ENCODE results near the gene GPHN.

GPHN gene

GRCh38 chr14:66619952-66620351 lies 112.0 kb downstream of the GPHN start:
- Histone ChIP-seq H3K36me3 (ENCODE audit: control insufficient read depth in 5 of 5, insufficient read depth in 5 of 5, low read length in 5 of 5) (no peaks in the 10 kb centered on the region), H3K4me3 (ENCODE audit: low read depth in 1 of 5, low read length in 5 of 5) (no peak overlapping the region), H3K27me3 (ENCODE audit: control insufficient read depth in 5 of 5, insufficient read depth in 4 of 5, low read length in 5 of 5) (no peaks in the 10 kb centered on the region), H3K9ac (ENCODE audit: low read length in 5 of 5) (no peak overlapping the region), H3K9me3 (ENCODE audit: control insufficient read depth in 5 of 5, low read length in 5 of 5) (peaks cover 4 to 16% (median 10%) of the 10 kb centered on the region in 5 donors), H3K27ac (ENCODE audit: low read depth, low read length) (no peak overlapping the region), H3K4me1 (ENCODE audit: control insufficient read depth in 5 of 5, insufficient read depth in 5 of 5, low read length in 5 of 5) (peaks cover 0 to 12% (median 5%) of the 10 kb centered on the region in 5 donors)

GRCh38 chr14:66623838-66624237 lies 115.9 kb downstream of the GPHN start:
- Histone ChIP-seq H3K9ac (ENCODE audit: low read length in 5 of 5) (no peak overlapping the region), H3K27ac (ENCODE audit: low read depth, low read length) (no peak overlapping the region), H3K4me1 (ENCODE audit: control insufficient read depth in 5 of 5, insufficient read depth in 5 of 5, low read length in 5 of 5) (peaks cover 0 to 12% (median 5%) of the 10 kb centered on the region in 5 donors), H3K4me3 (ENCODE audit: low read depth in 1 of 5, low read length in 5 of 5) (no peak overlapping the region), H3K36me3 (ENCODE audit: control insufficient read depth in 5 of 5, insufficient read depth in 5 of 5, low read length in 5 of 5) (no peaks in the 10 kb centered on the region), H3K27me3 (ENCODE audit: control insufficient read depth in 5 of 5, insufficient read depth in 4 of 5, low read length in 5 of 5) (no peaks in the 10 kb centered on the region), H3K9me3 (ENCODE audit: control insufficient read depth in 5 of 5, low read length in 5 of 5) (no peaks in the 10 kb centered on the region)

- H3K9ac ChIP-seq (ENCODE audit: low read length in 5 of 5): no peak overlapping the region
- no peak overlapping the region for H3K4me3 ChIP-seq (ENCODE audit: low read depth in 1 of 5, low read length in 5 of 5)
- no peak overlapping the region for H3K27ac ChIP-seq (ENCODE audit: low read depth, low read length)
- H3K9me3 ChIP-seq (ENCODE audit: control insufficient read depth in 5 of 5, low read length in 5 of 5): no peaks in the 10 kb centered on the region
- H3K36me3 ChIP-seq (ENCODE audit: control insufficient read depth in 5 of 5, insufficient read depth in 5 of 5, low read length in 5 of 5): no peaks in the 10 kb centered on the region
- H3K4me1 ChIP-seq (ENCODE audit: control insufficient read depth in 5 of 5, insufficient read depth in 5 of 5, low read length in 5 of 5): peaks cover 0 to 12% (median 5%) of the 10 kb centered on the region in 5 donors
- H3K27me3 ChIP-seq (ENCODE audit: control insufficient read depth in 5 of 5, insufficient read depth in 4 of 5, low read length in 5 of 5): no peaks in the 10 kb centered on the region
Measured at GRCh38 chr14:66624336-66624937, 116.5 kb downstream of the GPHN start.

GRCh38 chr14:66628636-66629035 lies 120.7 kb downstream of the GPHN start:
- H3K4me3 ChIP-seq (ENCODE audit: low read depth in 1 of 5, low read length in 5 of 5): no peak overlapping the region
- H3K27ac ChIP-seq (ENCODE audit: low read depth, low read length): no peak overlapping the region
- H3K36me3 ChIP-seq (ENCODE audit: control insufficient read depth in 5 of 5, insufficient read depth in 5 of 5, low read length in 5 of 5): no peaks in the 10 kb centered on the region

GRCh38 chr14:66629499-66629898 lies 121.6 kb downstream of the GPHN start:
- H3K9me3 ChIP-seq (ENCODE audit: control insufficient read depth in 5 of 5, low read length in 5 of 5): peaks cover 0 to 2% (median 0%) of the 10 kb centered on the region in 5 donors
- peaks cover 0 to 5% (median 2%) of the 10 kb centered on the region in 5 donors for H3K4me1 ChIP-seq (ENCODE audit: control insufficient read depth in 5 of 5, insufficient read depth in 5 of 5, low read length in 5 of 5)
- no peaks in the 10 kb centered on the region for H3K36me3 ChIP-seq (ENCODE audit: control insufficient read depth in 5 of 5, insufficient read depth in 5 of 5, low read length in 5 of 5)
- no peaks in the 10 kb centered on the region for H3K27me3 ChIP-seq (ENCODE audit: control insufficient read depth in 5 of 5, insufficient read depth in 4 of 5, low read length in 5 of 5)
- H3K4me3 ChIP-seq (ENCODE audit: low read depth in 1 of 5, low read length in 5 of 5): no peak overlapping the region
- H3K9ac ChIP-seq (ENCODE audit: low read length in 5 of 5): no peak overlapping the region
- H3K27ac ChIP-seq (ENCODE audit: low read depth, low read length): no peak overlapping the region

More at GRCh38 chr14:66628636-66629035, 120.7 kb downstream of the GPHN start:
- peaks cover 0 to 11% (median 5%) of the 10 kb centered on the region in 5 donors for H3K4me1 ChIP-seq (ENCODE audit: control insufficient read depth in 5 of 5, insufficient read depth in 5 of 5, low read length in 5 of 5)
- no peaks in the 10 kb centered on the region for H3K9me3 ChIP-seq (ENCODE audit: control insufficient read depth in 5 of 5, low read length in 5 of 5)
- H3K9ac ChIP-seq (ENCODE audit: low read length in 5 of 5): no peak overlapping the region
- no peaks in the 10 kb centered on the region for H3K27me3 ChIP-seq (ENCODE audit: control insufficient read depth in 5 of 5, insufficient read depth in 4 of 5, low read length in 5 of 5)

- H3K27me3 ChIP-seq (ENCODE audit: control insufficient read depth in 5 of 5, insufficient read depth in 4 of 5, low read length in 5 of 5): no peaks in the 10 kb centered on the region
- H3K27ac ChIP-seq (ENCODE audit: low read depth, low read length): no peak overlapping the region
- no peak overlapping the region for H3K9ac ChIP-seq (ENCODE audit: low read length in 5 of 5)
- peaks cover 0 to 2% (median 0%) of the 10 kb centered on the region in 5 donors for H3K9me3 ChIP-seq (ENCODE audit: control insufficient read depth in 5 of 5, low read length in 5 of 5)
- H3K4me1 ChIP-seq (ENCODE audit: control insufficient read depth in 5 of 5, insufficient read depth in 5 of 5, low read length in 5 of 5): no peaks in the 10 kb centered on the region
- H3K4me3 ChIP-seq (ENCODE audit: low read depth in 1 of 5, low read length in 5 of 5): no peak overlapping the region
- H3K36me3 ChIP-seq (ENCODE audit: control insufficient read depth in 5 of 5, insufficient read depth in 5 of 5, low read length in 5 of 5): no peaks in the 10 kb centered on the region
Measured at GRCh38 chr14:66634876-66635275, 126.9 kb downstream of the GPHN start.

GRCh38 chr14:66635435-66635834 lies 127.5 kb downstream of the GPHN start:
- Histone ChIP-seq H3K27me3 (ENCODE audit: control insufficient read depth in 5 of 5, insufficient read depth in 4 of 5, low read length in 5 of 5) (no peaks in the 10 kb centered on the region), H3K4me1 (ENCODE audit: control insufficient read depth in 5 of 5, insufficient read depth in 5 of 5, low read length in 5 of 5) (no peaks in the 10 kb centered on the region), H3K9me3 (ENCODE audit: control insufficient read depth in 5 of 5, low read length in 5 of 5) (peaks cover 0 to 2% (median 0%) of the 10 kb centered on the region in 5 donors), H3K9ac (ENCODE audit: low read length in 5 of 5) (no peak overlapping the region), H3K27ac (ENCODE audit: low read depth, low read length) (no peak overlapping the region), H3K36me3 (ENCODE audit: control insufficient read depth in 5 of 5, insufficient read depth in 5 of 5, low read length in 5 of 5) (no peaks in the 10 kb centered on the region), H3K4me3 (ENCODE audit: low read depth in 1 of 5, low read length in 5 of 5) (no peak overlapping the region)

- Histone ChIP-seq H3K4me1 (ENCODE audit: control insufficient read depth in 5 of 5, insufficient read depth in 5 of 5, low read length in 5 of 5) (no peaks in the 10 kb centered on the region), H3K4me3 (ENCODE audit: low read depth in 1 of 5, low read length in 5 of 5) (no peak overlapping the region), H3K36me3 (ENCODE audit: control insufficient read depth in 5 of 5, insufficient read depth in 5 of 5, low read length in 5 of 5) (no peaks in the 10 kb centered on the region), H3K27me3 (ENCODE audit: control insufficient read depth in 5 of 5, insufficient read depth in 4 of 5, low read length in 5 of 5) (no peaks in the 10 kb centered on the region), H3K9me3 (ENCODE audit: control insufficient read depth in 5 of 5, low read length in 5 of 5) (peaks cover 0 to 2% (median 0%) of the 10 kb centered on the region in 5 donors), H3K9ac (ENCODE audit: low read length in 5 of 5) (no peak overlapping the region), H3K27ac (ENCODE audit: low read depth, low read length) (no peak overlapping the region)
Measured at GRCh38 chr14:66636240-66636639, 128.3 kb downstream of the GPHN start.

- Histone ChIP-seq H3K9me3 (ENCODE audit: control insufficient read depth in 5 of 5, low read length in 5 of 5) (peaks cover 0 to 2% (median 0%) of the 10 kb centered on the region in 5 donors), H3K4me3 (ENCODE audit: low read depth in 1 of 5, low read length in 5 of 5) (no peak overlapping the region), H3K36me3 (ENCODE audit: control insufficient read depth in 5 of 5, insufficient read depth in 5 of 5, low read length in 5 of 5) (no peaks in the 10 kb centered on the region), H3K4me1 (ENCODE audit: control insufficient read depth in 5 of 5, insufficient read depth in 5 of 5, low read length in 5 of 5) (no peaks in the 10 kb centered on the region), H3K27me3 (ENCODE audit: control insufficient read depth in 5 of 5, insufficient read depth in 4 of 5, low read length in 5 of 5) (no peaks in the 10 kb centered on the region), H3K9ac (ENCODE audit: low read length in 5 of 5) (no peak overlapping the region), H3K27ac (ENCODE audit: low read depth, low read length) (no peak overlapping the region)
Measured at GRCh38 chr14:66638689-66639088, 130.7 kb downstream of the GPHN start.

GRCh38 chr14:66641861-66642635 lies 134.1 kb downstream of the GPHN start:
- no peak overlapping the region for H3K9ac ChIP-seq (ENCODE audit: low read length in 5 of 5)
- no peak overlapping the region for H3K27ac ChIP-seq (ENCODE audit: low read depth, low read length)

More at GRCh38 chr14:66641861-66642635, 134.1 kb downstream of the GPHN start:
- no peaks in the 10 kb centered on the region for H3K9me3 ChIP-seq (ENCODE audit: control insufficient read depth in 5 of 5, low read length in 5 of 5)
- no peak overlapping the region for H3K4me3 ChIP-seq (ENCODE audit: low read depth in 1 of 5, low read length in 5 of 5)
- H3K27me3 ChIP-seq (ENCODE audit: control insufficient read depth in 5 of 5, insufficient read depth in 4 of 5, low read length in 5 of 5): no peaks in the 10 kb centered on the region
- H3K36me3 ChIP-seq (ENCODE audit: control insufficient read depth in 5 of 5, insufficient read depth in 5 of 5, low read length in 5 of 5): no peaks in the 10 kb centered on the region
- H3K4me1 ChIP-seq (ENCODE audit: control insufficient read depth in 5 of 5, insufficient read depth in 5 of 5, low read length in 5 of 5): no peaks in the 10 kb centered on the region

Data from subcutaneous abdominal adipose tissue (tissue), 5 donors.